Type B pancreatic cell (in vitro differentiated cells): ENCODE data around the gene NFIX. TPM values are rescaled to one million over a fixed set of nuclear protein-coding genes. Genes with fewer than 3 reads are reported as not detected.

Experiments used
- DNase-seq: peaks from one replicate; pipeline ENCODE4 v3.0.0; 2021; ENCODE audit warnings: mixed read lengths; ENCODE audit not compliant: unreplicated experiment; ENCODE audit errors: extremely low spot score
- H3K27ac Mint-ChIP-seq: 2 replicates; pipeline ENCODE4 v1.8.0; 2021; ENCODE audit warnings: mild to moderate bottlenecking, mixed read lengths
- H3K27me3 Mint-ChIP-seq: 2 replicates; pipeline ENCODE4 v1.8.0; 2021; ENCODE audit warnings: mixed read lengths
- H3K36me3 Mint-ChIP-seq: 2 replicates; pipeline ENCODE4 v1.8.0; 2021; ENCODE audit warnings: mixed read lengths
- H3K4me1 Mint-ChIP-seq: one replicate; pipeline ENCODE4 v1.8.0; 2021; ENCODE audit warnings: mixed read lengths; ENCODE audit not compliant: unreplicated experiment
- H3K4me3 Mint-ChIP-seq: 2 replicates; pipeline ENCODE4 v1.8.0; 2021; ENCODE audit warnings: mild to moderate bottlenecking, mixed read lengths
- H3K9me3 Mint-ChIP-seq: 2 replicates; pipeline ENCODE4 v1.8.0; 2021; ENCODE audit warnings: mixed read lengths
- total RNA-seq: library from RNA; stranded (reverse); gene quantifications from 2 replicates; pipeline ENCODE4 v1.2.1, GENCODE V29; 2021; ENCODE audit warnings: low replicate concordance
- TF ChIP-seq, protein P1 (sequence below): fragments of 200-600 bp; sonication (generic); conservative IDR thresholded peaks from 2 replicates; pipeline ENCODE4 v1.5.0; 2021; ENCODE audit warnings: antibody characterized with exemption, mild to moderate bottlenecking

Gene NFIX
- total RNA-seq, 1 donor from 2014 or later = 12.4 TPM

DNA sequence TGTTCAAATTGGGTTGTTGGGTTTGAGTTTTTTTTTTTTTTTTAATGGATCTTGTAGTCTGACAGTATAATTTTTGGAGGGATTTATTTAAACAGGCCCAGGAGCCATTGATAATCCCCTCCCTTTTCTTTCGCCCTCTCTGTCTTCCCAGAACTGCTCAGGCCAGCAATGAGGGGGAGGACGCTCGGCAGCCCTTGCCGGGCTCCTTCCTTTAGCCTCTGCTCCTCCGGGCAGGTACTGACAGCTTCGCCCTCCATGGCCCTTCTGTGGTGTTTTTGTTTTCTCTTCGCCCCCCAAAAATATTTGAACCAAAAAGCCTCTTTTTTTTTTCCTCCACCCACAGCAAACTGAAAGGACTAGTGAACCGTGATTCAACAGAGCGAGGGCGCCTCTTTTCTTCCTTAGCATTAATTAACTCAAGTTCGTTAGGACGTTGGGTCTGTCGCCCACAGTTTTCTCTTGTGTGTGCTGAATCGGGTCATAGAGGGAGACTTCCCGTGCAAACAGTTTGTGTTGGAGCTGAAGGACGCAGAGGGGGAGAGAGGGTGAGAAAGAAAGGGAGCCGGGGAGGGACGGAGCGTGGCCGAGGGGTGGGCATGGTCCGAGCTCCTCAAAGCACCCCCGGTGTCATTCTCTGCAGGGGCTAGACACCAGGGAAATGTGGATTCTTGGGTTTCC is 21.5 kb downstream of the NFIX start:
- no peak for DNase-seq
- Mint-ChIP-seq H3K36me3 (no peaks in the 10 kb centered on the region), H3K27me3 (peaks cover 99% of the 10 kb centered on the region), H3K4me1 (peaks cover 26% of the 10 kb centered on the region), H3K4me3 (peak overlapping the region; percentile 10), H3K9me3 (no peaks in the 10 kb centered on the region), H3K27ac (no peak overlapping the region)
- TF ChIP-seq, protein P1, sequence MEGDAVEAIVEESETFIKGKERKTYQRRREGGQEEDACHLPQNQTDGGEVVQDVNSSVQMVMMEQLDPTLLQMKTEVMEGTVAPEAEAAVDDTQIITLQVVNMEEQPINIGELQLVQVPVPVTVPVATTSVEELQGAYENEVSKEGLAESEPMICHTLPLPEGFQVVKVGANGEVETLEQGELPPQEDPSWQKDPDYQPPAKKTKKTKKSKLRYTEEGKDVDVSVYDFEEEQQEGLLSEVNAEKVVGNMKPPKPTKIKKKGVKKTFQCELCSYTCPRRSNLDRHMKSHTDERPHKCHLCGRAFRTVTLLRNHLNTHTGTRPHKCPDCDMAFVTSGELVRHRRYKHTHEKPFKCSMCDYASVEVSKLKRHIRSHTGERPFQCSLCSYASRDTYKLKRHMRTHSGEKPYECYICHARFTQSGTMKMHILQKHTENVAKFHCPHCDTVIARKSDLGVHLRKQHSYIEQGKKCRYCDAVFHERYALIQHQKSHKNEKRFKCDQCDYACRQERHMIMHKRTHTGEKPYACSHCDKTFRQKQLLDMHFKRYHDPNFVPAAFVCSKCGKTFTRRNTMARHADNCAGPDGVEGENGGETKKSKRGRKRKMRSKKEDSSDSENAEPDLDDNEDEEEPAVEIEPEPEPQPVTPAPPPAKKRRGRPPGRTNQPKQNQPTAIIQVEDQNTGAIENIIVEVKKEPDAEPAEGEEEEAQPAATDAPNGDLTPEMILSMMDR = no peak

DNA sequence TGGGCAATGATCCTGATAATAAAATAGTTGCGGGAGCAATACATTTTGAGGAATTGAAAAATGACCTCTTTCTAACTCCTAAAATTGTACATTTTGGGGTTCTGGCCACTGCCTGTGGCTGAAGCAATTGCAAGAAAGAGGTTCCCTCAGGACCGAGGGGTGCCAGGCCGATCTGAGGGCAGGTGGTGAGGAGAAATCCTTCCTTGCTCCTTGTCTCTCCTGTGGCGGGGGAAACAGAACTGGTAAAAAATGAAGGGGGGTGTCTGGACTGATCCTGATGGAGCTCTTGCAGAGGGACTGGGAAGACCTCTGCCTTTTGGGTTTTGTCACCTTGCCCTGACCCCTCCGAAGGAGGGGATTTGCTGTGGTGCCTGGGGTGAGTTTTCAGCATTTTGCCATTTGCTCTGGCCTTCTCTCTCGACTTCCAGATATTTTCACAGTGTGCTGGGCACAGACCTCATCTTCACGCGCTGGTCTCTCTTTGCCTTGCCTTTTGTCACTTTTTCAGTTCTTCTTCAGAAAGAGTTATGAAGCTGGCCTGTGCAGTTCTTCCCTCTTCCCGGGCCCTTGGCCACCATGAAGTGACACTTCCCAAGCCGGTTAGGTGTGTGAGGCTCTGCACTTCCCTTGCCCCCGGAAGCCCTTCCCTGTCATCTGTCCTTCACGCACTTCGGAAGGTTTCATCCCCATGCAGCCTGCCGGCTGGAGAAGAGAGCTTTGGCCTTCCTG is 22.2 kb downstream of the NFIX start:
- TF ChIP-seq, protein P1 = no peak
- Mint-ChIP-seq H3K27ac (no peak overlapping the region), H3K27me3 (peaks cover 100% of the 10 kb centered on the region), H3K9me3 (no peaks in the 10 kb centered on the region), H3K36me3 (no peaks in the 10 kb centered on the region), H3K4me1 (peaks cover 33% of the 10 kb centered on the region), H3K4me3 (no peak overlapping the region)
- DNase-seq = no peak

DNA sequence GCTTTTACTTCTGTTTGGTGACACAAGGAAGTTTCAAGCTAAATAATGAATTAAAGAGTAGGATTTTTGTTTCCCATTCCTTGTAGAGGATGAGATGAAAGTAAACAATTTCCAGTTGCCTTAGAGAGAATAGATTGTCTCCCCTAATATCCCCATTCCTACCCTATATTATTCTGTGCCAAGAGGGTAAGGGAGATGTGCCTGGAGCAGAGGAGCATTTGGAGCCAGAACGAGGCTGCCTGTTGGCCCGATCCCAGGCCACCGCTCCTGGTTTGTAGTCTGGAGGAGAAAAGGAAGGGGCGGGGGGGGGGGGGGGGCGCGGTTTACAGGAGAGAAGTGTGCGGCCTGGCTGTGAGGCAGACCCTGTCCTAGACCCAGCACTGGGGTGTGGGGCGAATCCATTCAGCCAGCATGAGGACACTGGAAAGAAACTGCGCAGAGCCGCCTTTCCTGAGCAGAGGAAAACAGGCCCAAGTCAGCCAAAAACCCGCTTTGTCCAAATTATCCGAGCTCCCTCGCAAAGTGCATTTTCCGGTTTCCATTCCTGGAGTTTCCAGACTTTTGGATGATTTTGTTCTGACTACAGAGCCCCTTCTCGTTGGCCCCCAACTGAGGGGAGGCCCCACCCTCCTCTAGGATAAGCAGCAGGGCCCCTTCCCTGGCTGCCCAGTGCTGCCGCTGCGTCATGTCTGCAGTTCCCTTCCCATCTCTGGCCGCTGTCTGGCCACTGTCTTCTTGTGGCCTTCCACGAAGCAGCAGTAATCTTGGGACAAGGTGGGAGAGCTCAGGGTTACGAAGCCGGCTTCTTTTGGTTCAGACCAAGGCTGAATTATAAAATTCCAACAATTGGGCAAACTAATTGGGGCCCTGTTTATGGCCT is 23.0 kb downstream of the NFIX start:
- Mint-ChIP-seq H3K27me3 (peaks cover 100% of the 10 kb centered on the region), H3K4me1 (peaks cover 27% of the 10 kb centered on the region), H3K27ac (no peak overlapping the region), H3K9me3 (no peaks in the 10 kb centered on the region), H3K36me3 (no peaks in the 10 kb centered on the region), H3K4me3 (no peak overlapping the region)
- DNase-seq = no peak
- TF ChIP-seq, protein P1 = no peak

DNA sequence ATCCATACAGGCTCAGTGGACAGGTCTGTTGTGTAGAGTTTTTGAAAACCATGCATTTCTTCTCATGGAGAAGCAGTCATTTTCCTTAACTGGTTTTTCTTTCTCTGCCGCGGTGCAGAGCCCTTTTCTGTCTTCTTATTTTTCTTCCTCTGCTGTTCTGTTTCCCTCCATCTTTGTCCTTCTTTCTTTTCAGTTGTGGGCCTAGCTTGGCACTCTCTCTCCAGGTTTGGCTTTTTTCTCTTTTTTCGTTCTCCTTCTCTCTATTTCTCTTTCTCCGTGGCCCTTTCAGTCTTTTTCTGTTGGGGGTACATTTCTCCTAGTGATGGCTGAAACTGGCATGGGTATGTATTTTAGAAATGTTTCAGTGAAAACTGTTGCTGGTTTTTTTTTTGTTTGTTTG is 24.1 kb downstream of the NFIX start:
- no peaks in the 10 kb centered on the region for H3K9me3 Mint-ChIP-seq
- H3K36me3 Mint-ChIP-seq = peaks cover 3% of the 10 kb centered on the region
- no peak overlapping the region for H3K27ac Mint-ChIP-seq
- peaks cover 100% of the 10 kb centered on the region for H3K27me3 Mint-ChIP-seq
- peak overlapping the region; percentile 21 for H3K4me3 Mint-ChIP-seq
- TF ChIP-seq, protein P1 = no peak
- no peak for DNase-seq
- peaks cover 30% of the 10 kb centered on the region for H3K4me1 Mint-ChIP-seq

DNA sequence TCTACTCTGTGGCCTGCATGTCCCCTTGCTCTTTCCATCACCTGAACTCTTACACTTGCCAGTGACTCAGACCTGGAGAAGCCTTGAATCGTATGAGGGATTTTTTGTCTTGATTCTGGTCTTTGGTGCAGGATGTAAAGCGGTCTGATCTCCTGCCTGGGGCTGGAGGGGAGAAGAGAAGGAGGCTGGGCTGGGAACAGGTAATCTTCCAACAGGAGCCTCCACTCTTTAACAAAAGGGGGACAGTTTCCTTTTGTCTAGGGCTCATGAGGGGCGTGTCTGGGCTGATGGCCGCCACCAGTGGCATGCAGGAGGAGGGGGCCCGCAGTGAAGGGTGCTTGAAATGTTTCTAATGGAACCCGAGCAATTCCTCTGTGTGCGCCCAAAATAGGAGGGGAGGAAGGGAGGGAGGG is 24.7 kb downstream of the NFIX start:
- H3K27ac Mint-ChIP-seq = no peak overlapping the region
- no peak for DNase-seq
- TF ChIP-seq, protein P1 = no peak

More for the DNA sequence above, 24.7 kb downstream of the NFIX start:
- peaks cover 6% of the 10 kb centered on the region for H3K36me3 Mint-ChIP-seq
- no peaks in the 10 kb centered on the region for H3K9me3 Mint-ChIP-seq
- H3K4me3 Mint-ChIP-seq = no peak overlapping the region
- H3K27me3 Mint-ChIP-seq = peaks cover 100% of the 10 kb centered on the region
- H3K4me1 Mint-ChIP-seq = peaks cover 37% of the 10 kb centered on the region
